GM18508 (cell line): ENCODE results near the gene AKIRIN2.

Experiments used
- ATAC-seq: cut with Tn5 transposase; IDR thresholded peaks from one replicate; pipeline ENCODE4 v1.9.1; 2021; ENCODE audit warnings: moderate number of reproducible peaks; ENCODE audit not compliant: insufficient read depth, unreplicated experiment

Gene AKIRIN2

GRCh38 chr6:87701676-87702588 is at the start of gene AKIRIN2:
AKIRIN2 (minus strand) TSS chr6:87702233; CDS start chr6:87701684, 549 bp downstream.
- peak; percentile 48 for ATAC-seq

- no peak for ATAC-seq
These were observed 45.6 kb upstream of the AKIRIN2 start for GRCh38 chr6:87747646-87748045.

GRCh38 chr6:87745966-87746721 is 44.1 kb upstream of the AKIRIN2 start:
- no peak for ATAC-seq

- no peak for ATAC-seq
These were observed 41.4 kb upstream of the AKIRIN2 start for GRCh38 chr6:87743454-87743853.

GRCh38 chr6:87742106-87742505 is 40.1 kb upstream of the AKIRIN2 start:
- no peak for ATAC-seq

GRCh38 chr6:87741001-87741650 is 39.1 kb upstream of the AKIRIN2 start:
- no peak for ATAC-seq

GRCh38 chr6:87738744-87739143 is 36.7 kb upstream of the AKIRIN2 start:
- no peak for ATAC-seq

- no peak for ATAC-seq
These were observed 36.0 kb upstream of the AKIRIN2 start for GRCh38 chr6:87738000-87738399.

GRCh38 chr6:87736809-87737540 is 34.9 kb upstream of the AKIRIN2 start:
- no peak for ATAC-seq

GRCh38 chr6:87731818-87732661 is 30.0 kb upstream of the AKIRIN2 start:
- ATAC-seq, result peak; percentile 78

- no peak for ATAC-seq
These were observed 29.0 kb upstream of the AKIRIN2 start for GRCh38 chr6:87731080-87731479.

- ATAC-seq, result no peak
These were observed 28.1 kb upstream of the AKIRIN2 start for GRCh38 chr6:87729965-87730719.

- no peak for ATAC-seq
These were observed 26.7 kb upstream of the AKIRIN2 start for GRCh38 chr6:87728706-87729105.

- peak; percentile 57 for ATAC-seq
These were observed 23.2 kb upstream of the AKIRIN2 start for GRCh38 chr6:87724983-87725811.

- ATAC-seq, result no peak
These were observed 21.4 kb upstream of the AKIRIN2 start for GRCh38 chr6:87723170-87724078.

- no peak for ATAC-seq
These were observed 20.6 kb upstream of the AKIRIN2 start for GRCh38 chr6:87722540-87723169.
